ENCODE data around the gene KRTAP4-1. TPM values are rescaled to one million over a fixed set of nuclear protein-coding genes. Genes with fewer than 3 reads are reported as not detected.
"Not testable (repeated sequence)": the region's sequence is repeated elsewhere in the genome, so short reads cannot be mapped to it uniquely, and the experiment has no call there.

Gene KRTAP4-1
- total RNA-seq, 1 donor from 2014 or later, result not detected

DNA sequence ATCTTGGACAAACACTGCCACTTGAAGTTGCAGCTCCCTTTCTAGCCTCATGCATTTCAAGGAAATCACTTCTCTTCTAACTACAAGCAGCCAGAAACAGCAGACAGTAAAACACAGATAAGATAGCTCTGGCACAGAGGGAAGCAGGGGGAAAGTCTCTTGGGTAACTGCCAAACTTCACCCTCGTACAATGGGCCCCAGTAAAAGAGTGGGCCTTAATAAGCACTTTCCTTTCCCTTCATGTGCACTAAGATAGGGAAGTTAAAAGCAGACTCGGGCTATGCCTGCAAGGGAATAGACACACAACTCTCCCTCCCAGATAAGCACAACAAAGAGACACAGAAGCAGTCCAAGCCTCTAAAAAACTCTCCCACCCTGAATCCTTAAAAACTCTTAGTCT lies 30.9 kb downstream of the KRTAP4-1 start:
- H3K36me3 ChIP-seq, result no peaks in the 10 kb centered on the region
- no peak for TF ChIP-seq POLR2AphosphoS5 (IDR thresholded peaks at IDR 0.05; ENCODE audit: insufficient read depth in 1 of 2, low read depth in 1 of 2)
- TF ChIP-seq, protein P1, sequence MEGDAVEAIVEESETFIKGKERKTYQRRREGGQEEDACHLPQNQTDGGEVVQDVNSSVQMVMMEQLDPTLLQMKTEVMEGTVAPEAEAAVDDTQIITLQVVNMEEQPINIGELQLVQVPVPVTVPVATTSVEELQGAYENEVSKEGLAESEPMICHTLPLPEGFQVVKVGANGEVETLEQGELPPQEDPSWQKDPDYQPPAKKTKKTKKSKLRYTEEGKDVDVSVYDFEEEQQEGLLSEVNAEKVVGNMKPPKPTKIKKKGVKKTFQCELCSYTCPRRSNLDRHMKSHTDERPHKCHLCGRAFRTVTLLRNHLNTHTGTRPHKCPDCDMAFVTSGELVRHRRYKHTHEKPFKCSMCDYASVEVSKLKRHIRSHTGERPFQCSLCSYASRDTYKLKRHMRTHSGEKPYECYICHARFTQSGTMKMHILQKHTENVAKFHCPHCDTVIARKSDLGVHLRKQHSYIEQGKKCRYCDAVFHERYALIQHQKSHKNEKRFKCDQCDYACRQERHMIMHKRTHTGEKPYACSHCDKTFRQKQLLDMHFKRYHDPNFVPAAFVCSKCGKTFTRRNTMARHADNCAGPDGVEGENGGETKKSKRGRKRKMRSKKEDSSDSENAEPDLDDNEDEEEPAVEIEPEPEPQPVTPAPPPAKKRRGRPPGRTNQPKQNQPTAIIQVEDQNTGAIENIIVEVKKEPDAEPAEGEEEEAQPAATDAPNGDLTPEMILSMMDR (IDR thresholded peaks at IDR 0.05), result no peak
- TF ChIP-seq POLR2A (IDR thresholded peaks at IDR 0.05), result no peak
- no peak overlapping the region for H3K27ac ChIP-seq
- no peak overlapping the region for H3K4me3 ChIP-seq
- no peak for DNase-seq (ENCODE audit: extremely low spot score in 2 of 2)
- intact Hi-C loops (cut with DNase I), result no loop called here
- no peaks in the 10 kb centered on the region for H3K9me3 ChIP-seq
- H3K4me1 ChIP-seq, result no peaks in the 10 kb centered on the region
- no peaks in the 10 kb centered on the region for H3K27me3 ChIP-seq

DNA sequence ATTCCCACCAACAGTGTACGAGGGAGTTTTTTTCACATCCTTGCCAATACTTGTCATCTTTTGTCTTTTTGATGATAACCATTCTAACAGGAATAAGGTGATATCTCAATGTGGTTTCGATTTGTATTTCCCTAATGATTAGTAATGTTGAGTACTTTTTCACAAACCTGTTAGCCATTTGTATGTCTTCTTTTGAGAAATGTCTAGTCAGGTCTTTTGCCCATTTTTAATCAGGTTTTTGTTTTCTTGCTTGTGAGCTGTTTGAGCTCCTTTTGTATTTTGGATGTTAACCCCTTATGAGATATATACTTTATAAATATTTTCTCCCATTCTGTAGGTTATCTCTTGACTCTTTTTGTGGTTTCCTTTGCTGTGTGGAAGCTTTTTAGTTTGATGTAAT lies 33.2 kb downstream of the KRTAP4-1 start:
- intact Hi-C loops (cut with DNase I), result no loop called here
- no peaks in the 10 kb centered on the region for H3K27me3 ChIP-seq

DNA sequence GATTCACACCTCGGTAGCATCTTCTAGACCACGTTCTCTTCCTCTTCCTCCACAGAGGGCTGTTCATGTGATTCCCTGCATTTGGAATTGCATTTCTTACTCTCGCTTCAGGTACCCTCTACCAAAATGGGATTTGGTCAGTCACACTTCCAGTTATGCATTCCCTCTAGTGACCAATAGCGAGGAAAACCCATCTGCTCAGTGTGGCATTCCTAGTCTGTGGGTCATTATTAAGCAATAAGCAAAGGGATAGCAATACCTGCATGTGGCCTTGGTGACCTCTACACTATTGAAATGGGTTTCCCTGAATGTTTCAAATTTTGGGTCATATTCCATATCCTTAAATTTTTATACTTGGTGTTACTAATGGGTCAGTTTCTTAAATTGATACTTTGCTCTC lies 34.7 kb downstream of the KRTAP4-1 start:
- TF ChIP-seq POLR2AphosphoS5 (IDR thresholded peaks at IDR 0.05; ENCODE audit: insufficient read depth in 1 of 2, low read depth in 1 of 2) (no peak), POLR2A (IDR thresholded peaks at IDR 0.05) (no peak)
- TF ChIP-seq, protein P1 (IDR thresholded peaks at IDR 0.05), result no peak
- Histone ChIP-seq H3K27ac (no peak overlapping the region), H3K9me3 (no peaks in the 10 kb centered on the region), H3K36me3 (no peaks in the 10 kb centered on the region), H3K27me3 (no peaks in the 10 kb centered on the region), H3K4me3 (no peak overlapping the region), H3K4me1 (no peaks in the 10 kb centered on the region)
- intact Hi-C loops (cut with DNase I), result no loop called here
- no peak for DNase-seq (ENCODE audit: extremely low spot score in 2 of 2)

More for the DNA sequence above, 33.2 kb downstream of the KRTAP4-1 start:
- Histone ChIP-seq H3K36me3 (no peaks in the 10 kb centered on the region), H3K4me1 (no peaks in the 10 kb centered on the region), H3K4me3 (no peak overlapping the region), H3K9me3 (no peaks in the 10 kb centered on the region), H3K27ac (no peak overlapping the region)
- DNase-seq (ENCODE audit: extremely low spot score in 2 of 2), result no peak
- TF ChIP-seq POLR2A (IDR thresholded peaks at IDR 0.05) (no peak), POLR2AphosphoS5 (IDR thresholded peaks at IDR 0.05; ENCODE audit: insufficient read depth in 1 of 2, low read depth in 1 of 2) (no peak)
- TF ChIP-seq, protein P1 (IDR thresholded peaks at IDR 0.05), result no peak

DNA sequence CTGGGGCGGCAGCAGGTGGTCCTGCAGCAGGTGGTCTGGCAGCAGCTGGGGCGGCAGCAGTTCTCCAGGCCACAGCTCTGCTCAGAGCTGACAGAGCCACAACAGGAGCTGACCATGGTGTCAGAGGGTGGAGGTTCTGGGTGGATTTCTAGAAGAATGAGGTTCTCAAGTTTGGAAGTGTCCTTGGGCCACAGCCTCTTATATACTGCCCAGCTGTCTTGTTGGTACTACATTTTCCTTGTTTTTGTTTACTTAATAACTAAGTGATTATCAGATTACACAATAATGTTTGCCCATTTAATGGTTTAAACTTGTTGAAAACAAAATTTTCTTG lies 35.1 kb downstream of the KRTAP4-1 start, which contains the start of gene KRTAP4-5:
KRTAP4-5 (minus strand) TSS at position 174 of the 334 bp plus-strand sequence; CDS start at position 116, 58 bp downstream.
- no peak within 1 kb of the TSS for H3K27ac ChIP-seq
- no peaks in the 10 kb centered on the region for H3K36me3 ChIP-seq
- intact Hi-C loops (cut with DNase I), result no loop called here
- H3K27me3 ChIP-seq, result no peaks in the 10 kb centered on the region
- H3K4me1 ChIP-seq, result no peaks in the 10 kb centered on the region
- TF ChIP-seq POLR2A (IDR thresholded peaks at IDR 0.05), result no peak
- TF ChIP-seq, protein P1 (IDR thresholded peaks at IDR 0.05), result no peak
- no peak for TF ChIP-seq POLR2AphosphoS5 (IDR thresholded peaks at IDR 0.05; ENCODE audit: insufficient read depth in 1 of 2, low read depth in 1 of 2)
- no peak for DNase-seq (ENCODE audit: extremely low spot score in 2 of 2)
- no peaks in the 10 kb centered on the region for H3K9me3 ChIP-seq
- no peak within 1 kb of the TSS for H3K4me3 ChIP-seq

DNA sequence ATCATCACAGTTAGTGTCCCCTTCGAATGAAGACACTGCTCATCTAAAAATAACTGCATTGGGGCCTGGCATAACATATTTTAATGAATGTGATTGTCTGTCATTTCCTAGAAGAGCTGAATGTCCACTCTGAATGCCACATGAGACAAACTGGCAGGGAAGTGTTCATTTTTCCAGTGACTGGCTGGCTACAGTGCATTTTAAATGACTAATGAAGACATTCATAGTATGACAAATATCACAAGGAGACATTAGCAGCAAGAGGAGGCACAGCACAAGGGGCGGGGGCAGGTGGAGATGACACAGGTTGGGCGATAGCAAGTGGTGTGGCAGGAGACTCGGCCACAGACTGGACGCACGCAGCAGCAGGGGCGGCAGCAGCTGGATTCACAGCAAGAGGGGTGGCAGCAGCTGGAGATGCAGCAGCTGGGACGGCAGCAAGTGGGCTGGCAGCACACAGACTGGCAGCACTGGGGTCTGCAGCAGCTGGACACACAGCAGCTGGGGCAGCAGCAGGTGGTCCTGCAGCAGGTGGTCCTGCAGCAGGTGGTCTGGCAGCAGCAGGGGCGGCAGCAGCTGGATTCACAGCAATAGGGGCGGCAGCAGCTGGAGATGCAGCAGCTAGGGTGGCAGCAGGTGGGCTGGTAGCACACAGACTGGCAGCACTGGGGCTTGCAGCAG lies 35.6 kb downstream of the KRTAP4-1 start:
- H3K27ac ChIP-seq; H3K4me3 ChIP-seq; H3K9me3 ChIP-seq; H3K4me1 ChIP-seq; intact Hi-C loops (cut with DNase I); H3K27me3 ChIP-seq; DNase-seq (ENCODE audit: extremely low spot score in 2 of 2); H3K36me3 ChIP-seq: not testable (repeated sequence)
